Measurements from ENCODE around the gene MPP3. TPM values are rescaled to one million over a fixed set of nuclear protein-coding genes. Genes with fewer than 3 reads are reported as not detected.

Gene MPP3
- total RNA-seq, 1 experiment from 2014 or later = 5.7 TPM

DNA sequence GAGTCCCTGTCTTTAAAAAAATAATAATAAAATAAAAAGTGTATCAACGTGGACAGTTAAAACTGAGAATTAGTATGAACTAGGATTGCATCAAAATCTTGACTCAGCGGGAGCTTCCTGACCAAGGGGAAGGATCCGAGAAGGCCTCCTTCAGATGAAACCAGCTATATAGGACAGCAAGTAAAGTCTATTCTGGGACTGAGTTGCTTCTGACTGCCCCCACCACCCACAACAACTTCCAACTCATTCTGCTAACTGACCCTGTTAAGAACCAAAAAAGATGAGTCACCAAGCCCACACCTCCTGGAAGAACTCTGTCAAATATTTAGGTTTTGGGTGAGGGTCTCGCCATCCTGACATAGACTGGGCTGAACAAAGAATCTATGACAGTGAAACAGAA is 24.9 kb downstream of the MPP3 start:
- BruUV-seq (replicated peaks) = no TSS peak
- CTCF ChIA-PET = no interaction called here
- POLR2A ChIA-PET (ENCODE audit: low non-redundant PET) = no interaction called here

DNA sequence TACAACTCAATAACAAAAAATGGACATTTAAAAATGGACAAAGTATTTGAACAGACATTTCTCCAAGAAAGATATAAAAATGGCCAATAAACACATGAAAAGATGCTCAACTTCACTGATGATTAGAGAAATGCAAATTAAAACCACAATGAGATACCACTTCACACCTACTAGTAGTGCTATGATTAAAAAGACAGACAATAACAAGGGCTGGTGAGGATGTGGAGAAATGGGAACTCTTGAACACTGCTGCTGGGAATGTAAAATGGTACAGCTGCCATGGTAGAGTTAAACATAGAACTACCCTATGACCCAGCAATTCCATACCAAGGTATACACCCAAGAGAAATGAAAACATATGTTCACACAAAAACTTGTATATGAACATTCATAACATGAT is 27.8 kb downstream of the MPP3 start:
- ChIA-PET CTCF (no interaction called here), POLR2A (ENCODE audit: low non-redundant PET) (no interaction called here)
- no peaks in the 10 kb centered on the region for H3K9me3 ChIP-seq (ENCODE audit: low read depth, low read length, poor library complexity, severe bottlenecking)
- no peaks in the 10 kb centered on the region for H3K4me1 ChIP-seq (ENCODE audit: insufficient read depth, low read length, poor library complexity, severe bottlenecking)
- no TSS peak for BruUV-seq (replicated peaks)
- intact Hi-C loops (cut with micrococcal nuclease; ENCODE audit: unreplicated experiment) = no loop called here
- no peak for DNase-seq (ENCODE audit: low spot score)
- H3K27me3 ChIP-seq (replicated peaks; ENCODE audit: insufficient read depth, low read depth, low read length, poor library complexity) = no peaks in the 10 kb centered on the region
- no peak overlapping the region for H3K27ac ChIP-seq (ENCODE audit: low read depth, low read length, poor library complexity, severe bottlenecking)
- no peaks in the 10 kb centered on the region for H3K36me3 ChIP-seq (ENCODE audit: insufficient read depth, low read length, poor library complexity, severe bottlenecking)
- H3K4me3 ChIP-seq (ENCODE audit: low read depth, low read length, poor library complexity, severe bottlenecking) = no peak overlapping the region
- TF ChIP-seq CTCF (conservative IDR thresholded peaks at IDR 0.05; ENCODE audit: low read depth, low read length) = no peak
- TF ChIP-seq EZH2 (IDR thresholded peaks at IDR 0.05; ENCODE audit: borderline replicate concordance, low read depth, low read length, poor library complexity, severe bottlenecking) = no peak

More for the DNA sequence above, 24.9 kb downstream of the MPP3 start:
- no peaks in the 10 kb centered on the region for H3K4me1 ChIP-seq (ENCODE audit: insufficient read depth, low read length, poor library complexity, severe bottlenecking)
- H3K27ac ChIP-seq (ENCODE audit: low read depth, low read length, poor library complexity, severe bottlenecking) = no peak overlapping the region
- TF ChIP-seq EZH2 (IDR thresholded peaks at IDR 0.05; ENCODE audit: borderline replicate concordance, low read depth, low read length, poor library complexity, severe bottlenecking) (no peak), CTCF (conservative IDR thresholded peaks at IDR 0.05; ENCODE audit: low read depth, low read length) (no peak)
- no peak for DNase-seq (ENCODE audit: low spot score)
- intact Hi-C loops (cut with micrococcal nuclease; ENCODE audit: unreplicated experiment) = no loop called here
- H3K9me3 ChIP-seq (ENCODE audit: low read depth, low read length, poor library complexity, severe bottlenecking) = no peaks in the 10 kb centered on the region
- H3K4me3 ChIP-seq (ENCODE audit: low read depth, low read length, poor library complexity, severe bottlenecking) = no peak overlapping the region
- no peaks in the 10 kb centered on the region for H3K36me3 ChIP-seq (ENCODE audit: insufficient read depth, low read length, poor library complexity, severe bottlenecking)
- no peaks in the 10 kb centered on the region for H3K27me3 ChIP-seq (replicated peaks; ENCODE audit: insufficient read depth, low read depth, low read length, poor library complexity)

- ChIA-PET CTCF (no interaction called here), POLR2A (ENCODE audit: low non-redundant PET) (no interaction called here)
- Histone ChIP-seq H3K4me3 (ENCODE audit: low read depth, low read length, poor library complexity, severe bottlenecking) (no peak overlapping the region), H3K27me3 (replicated peaks; ENCODE audit: insufficient read depth, low read depth, low read length, poor library complexity) (no peaks in the 10 kb centered on the region), H3K4me1 (ENCODE audit: insufficient read depth, low read length, poor library complexity, severe bottlenecking) (no peaks in the 10 kb centered on the region), H3K27ac (ENCODE audit: low read depth, low read length, poor library complexity, severe bottlenecking) (no peak overlapping the region), H3K9me3 (ENCODE audit: low read depth, low read length, poor library complexity, severe bottlenecking) (no peaks in the 10 kb centered on the region), H3K36me3 (ENCODE audit: insufficient read depth, low read length, poor library complexity, severe bottlenecking) (no peaks in the 10 kb centered on the region)
- DNase-seq (ENCODE audit: low spot score) = no peak
- TF ChIP-seq CTCF (conservative IDR thresholded peaks at IDR 0.05; ENCODE audit: low read depth, low read length) = no peak
- TF ChIP-seq EZH2 (IDR thresholded peaks at IDR 0.05; ENCODE audit: borderline replicate concordance, low read depth, low read length, poor library complexity, severe bottlenecking) = no peak
- BruUV-seq (replicated peaks) = no TSS peak
- intact Hi-C loops (cut with micrococcal nuclease; ENCODE audit: unreplicated experiment) = no loop called here
These were observed 29.2 kb downstream of the MPP3 start for GRCh38 chr17:43803758-43804157.

All from A673 (cell line).